Stimulated activated CD8-positive, alpha-beta memory T cell treated with anti-CD3 and anti-CD28 coated beads, Interleukin-12 subunit alpha, Interleukin-12 subunit beta, amount 100 ng/mL, for 4 hours (primary cell): ENCODE measurements around the gene MBD3.

ENCODE experiments used
- DNase-seq: peaks from one replicate; pipeline ENCODE4 v3.0.0-alpha.2; 2020; ENCODE audit warnings: low read depth

Gene MBD3

DNA sequence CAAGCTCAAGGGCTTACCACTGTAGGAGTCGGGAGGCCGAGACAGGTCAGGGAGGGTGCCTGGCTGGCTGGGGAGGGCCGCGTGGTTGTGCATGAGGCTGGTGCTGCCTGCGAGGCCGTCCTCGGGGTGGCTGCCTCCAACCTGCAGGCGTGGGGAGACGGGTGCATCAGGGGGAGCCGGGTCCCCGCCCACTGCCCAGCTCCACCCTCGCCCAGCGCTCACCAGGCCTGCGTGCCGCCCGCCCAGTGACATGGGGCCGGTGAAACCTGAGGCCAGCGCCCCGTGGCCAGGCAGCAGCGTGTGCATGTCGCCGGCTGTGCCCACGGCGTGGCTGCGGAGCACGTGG lies 26.4 kb upstream of the MBD3 start:
- DNase-seq: no peak

GRCh38 chr19:1618157-1619093 lies 25.8 kb upstream of the MBD3 start:
- no peak for DNase-seq

- DNase-seq: no peak
These were observed 24.2 kb upstream of the MBD3 start for GRCh38 chr19:1616875-1617274.

DNA sequence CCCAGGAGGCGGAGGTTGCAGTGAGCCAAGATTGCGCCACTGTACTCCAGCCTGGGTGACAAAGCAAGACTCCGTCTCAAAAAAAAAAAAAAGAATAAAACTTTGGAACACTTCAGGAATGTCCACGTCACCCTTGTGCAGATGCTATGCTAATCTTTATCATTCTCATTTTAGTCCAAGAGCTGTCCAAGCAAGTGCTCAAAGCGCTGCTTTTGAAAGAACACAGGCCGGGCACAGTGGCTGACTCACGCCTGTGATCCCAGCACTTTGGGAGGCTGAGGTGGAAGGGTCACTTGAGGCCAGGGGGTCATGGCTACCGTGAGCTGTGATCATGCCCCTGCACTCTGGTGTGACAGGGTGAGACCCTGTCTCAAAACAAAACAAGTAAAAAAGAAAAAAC lies 23.7 kb upstream of the MBD3 start:
- DNase-seq: no peak

GRCh38 chr19:1615156-1615765 lies 22.6 kb upstream of the MBD3 start:
- no peak for DNase-seq

GRCh38 chr19:1613808-1614570 lies 21.3 kb upstream of the MBD3 start:
- no peak for DNase-seq

- no peak for DNase-seq
These were observed 20.5 kb upstream of the MBD3 start for GRCh38 chr19:1613146-1613545.

- no peak for DNase-seq
These were observed 19.7 kb upstream of the MBD3 start for GRCh38 chr19:1612114-1613086.

- no peak for DNase-seq
These were observed 18.7 kb upstream of the MBD3 start for GRCh38 chr19:1611353-1611752.

DNA sequence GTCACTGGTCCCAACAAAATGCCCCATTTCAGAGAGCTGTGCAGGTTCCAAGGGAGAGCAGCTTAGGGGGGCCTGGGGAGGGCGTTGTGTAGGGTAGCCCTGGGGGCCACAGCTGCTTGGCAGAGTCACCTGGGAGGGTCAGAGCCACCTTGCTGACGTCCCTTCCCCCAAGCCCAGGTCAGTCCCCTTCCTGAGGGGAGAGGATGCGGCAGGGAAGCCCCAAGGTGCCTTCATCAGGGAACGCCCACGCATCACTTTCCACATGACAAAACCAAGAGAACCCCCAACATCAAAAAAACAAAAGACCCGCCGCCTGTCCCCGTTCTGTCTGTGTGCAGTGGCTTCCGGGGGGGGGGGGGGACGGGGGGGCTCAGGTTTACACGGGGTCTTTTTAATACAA lies 17.9 kb upstream of the MBD3 start:
- DNase-seq: no peak

- DNase-seq: no peak
These were observed 17.2 kb upstream of the MBD3 start for GRCh38 chr19:1609680-1610474.

GRCh38 chr19:1609103-1609396 lies 16.4 kb upstream of the MBD3 start:
- no peak for DNase-seq

- DNase-seq: no peak
These were observed 15.9 kb upstream of the MBD3 start for GRCh38 chr19:1608359-1609102.

- DNase-seq: no peak
These were observed 13.5 kb upstream of the MBD3 start for GRCh38 chr19:1606138-1606651.

DNA sequence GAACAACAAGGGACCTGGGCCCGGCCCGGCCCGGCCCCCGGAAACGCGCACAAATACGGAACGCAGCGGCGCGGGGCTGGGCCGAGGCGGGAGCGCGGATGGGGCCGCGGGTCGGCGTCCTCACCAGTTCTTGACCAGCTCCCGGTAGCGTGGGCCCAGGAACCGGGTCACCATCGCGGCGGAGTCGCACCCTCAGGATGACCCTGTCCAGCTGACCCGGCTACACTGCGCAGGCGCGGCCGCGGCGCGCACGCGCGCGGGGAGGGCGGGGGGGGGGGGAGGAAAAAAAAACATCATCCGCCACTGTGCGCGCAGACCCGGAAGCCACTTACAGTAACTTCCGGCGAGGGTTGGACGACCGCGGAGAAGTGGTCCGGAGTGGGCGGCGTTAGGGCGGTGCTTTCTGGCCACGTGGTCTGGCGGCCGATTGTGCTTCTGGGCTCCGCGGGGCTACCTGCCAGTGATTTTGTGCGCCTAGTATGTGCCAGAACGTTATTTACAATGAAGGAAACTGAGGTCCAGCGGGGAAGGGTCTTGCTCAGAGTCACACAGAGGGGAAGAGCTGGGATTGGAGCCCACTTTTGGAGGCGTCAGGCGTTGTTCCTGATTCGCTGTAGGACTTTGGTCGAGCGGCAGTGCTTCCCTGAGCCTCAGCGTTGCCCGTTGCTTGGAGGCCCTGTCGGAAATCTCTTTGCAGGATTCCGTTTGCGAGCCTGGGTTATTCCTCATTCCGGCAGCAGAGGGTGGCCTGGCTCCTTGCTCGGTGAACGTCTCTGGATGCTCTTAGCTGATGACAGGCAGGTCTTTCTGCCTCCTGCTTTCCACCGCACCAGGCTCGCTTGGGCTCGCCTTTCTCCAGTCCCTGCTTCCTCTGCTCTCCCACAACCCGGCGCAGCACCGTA lies 12.8 kb upstream of the MBD3 start, which contains the start of gene UQCR11:
Gene UQCR11, minus strand, starts transcription at position 227 of the 902 bp plus-strand sequence. Its CDS starts 53 bp downstream, at position 174.
- DNase-seq: peak; percentile 86

DNA sequence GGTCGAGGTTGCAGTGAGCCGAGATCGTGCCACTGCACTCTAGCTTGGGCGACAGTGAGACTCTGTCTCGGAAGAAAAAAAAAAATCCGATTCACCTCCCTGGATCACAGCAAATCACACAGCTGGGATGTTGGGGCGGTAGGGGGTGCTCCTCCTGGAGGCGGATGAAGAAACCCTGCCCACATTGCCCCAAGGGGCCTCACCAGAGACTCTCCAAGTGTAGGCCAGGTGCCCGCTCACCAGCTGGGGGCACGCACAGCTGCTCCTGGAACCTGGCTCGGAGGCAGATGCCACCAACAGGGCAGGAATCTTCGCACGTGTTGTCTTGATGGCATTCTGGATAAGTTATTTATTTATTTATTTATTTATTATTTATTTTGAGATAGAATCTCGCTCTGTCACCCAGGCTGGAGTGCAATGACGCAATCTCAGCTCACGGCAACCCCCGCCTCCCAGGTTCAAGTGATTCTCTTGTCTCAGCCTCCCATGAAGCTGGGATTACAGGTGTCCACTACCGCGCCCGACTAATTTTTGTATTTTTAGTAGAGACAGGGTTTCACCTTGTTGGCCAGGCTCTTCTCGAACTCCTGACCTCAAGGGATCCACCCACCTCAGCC lies 9.5 kb upstream of the MBD3 start:
- DNase-seq: no peak

DNA sequence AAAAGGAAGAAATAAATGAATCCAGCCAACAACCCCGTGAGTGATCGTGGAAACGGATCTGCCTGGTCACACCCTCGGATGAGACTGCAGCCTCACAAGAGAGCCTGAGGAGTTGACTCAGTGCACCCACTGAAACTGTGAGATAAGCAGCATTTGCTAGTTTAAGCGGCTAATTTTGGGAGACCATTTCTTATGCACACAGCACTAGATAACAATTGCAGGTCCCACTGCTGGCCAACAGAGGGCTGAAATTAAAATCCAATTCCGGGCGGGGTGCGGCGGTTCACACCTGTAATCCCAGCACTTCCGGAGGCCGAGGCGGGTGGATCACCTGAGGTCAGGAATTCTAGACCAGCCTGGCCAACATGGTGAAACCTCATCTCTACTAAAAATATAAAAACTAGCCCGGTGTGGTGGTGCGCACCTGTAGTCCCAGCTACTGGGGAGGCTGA lies 9.0 kb upstream of the MBD3 start:
- DNase-seq: no peak

DNA sequence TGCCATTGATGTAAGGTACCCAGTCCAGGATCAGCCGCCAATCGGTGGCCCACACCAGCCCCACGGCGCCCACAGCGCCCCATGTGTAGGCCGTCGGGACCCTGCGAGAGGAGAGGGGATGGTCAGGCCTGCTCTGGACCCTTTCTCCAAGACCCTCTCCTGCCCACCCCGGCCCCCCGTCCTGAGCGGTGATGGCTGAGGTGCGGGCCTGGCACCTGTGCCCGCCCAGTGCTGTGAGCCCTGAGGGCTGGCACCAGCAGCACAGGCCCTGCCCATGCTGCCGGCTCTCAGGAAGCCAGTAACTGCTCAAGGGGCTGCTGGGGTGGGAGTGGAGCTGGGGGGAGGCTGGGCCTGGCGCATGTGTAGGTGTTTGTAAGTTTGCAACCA lies 6.8 kb upstream of the MBD3 start:
- DNase-seq: no peak
